ENCODE measurements around the gene ZNF423. TPM values are rescaled to one million over a fixed set of nuclear protein-coding genes. Genes with fewer than 3 reads are reported as not detected.

ZNF423 gene
- total RNA-seq, 4 donors from 2014 or later: 4.1 to 20.2 (median 10.3) TPM

DNA sequence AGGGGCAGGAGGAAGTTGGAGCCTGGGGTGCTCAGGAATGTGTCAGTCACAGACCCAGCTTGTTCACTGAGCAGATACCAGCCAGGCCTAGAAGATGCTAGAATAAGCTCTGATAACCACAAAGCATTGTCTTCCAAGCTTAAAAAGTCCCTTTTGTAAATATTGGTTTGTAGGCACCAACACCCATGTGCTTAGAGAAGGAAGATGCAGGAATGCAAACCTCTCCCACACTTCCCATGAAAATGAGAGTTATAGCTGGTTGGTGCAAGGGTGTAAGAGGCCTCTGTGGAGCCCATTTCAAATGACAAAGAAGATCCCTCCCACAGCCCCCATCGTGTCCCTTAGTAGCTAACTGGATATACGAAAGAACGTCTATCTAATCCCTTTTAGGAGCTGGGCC, 272.0 kb downstream of the ZNF423 start:
- no peak for TF ChIP-seq CTCF (IDR thresholded peaks at IDR 0.05; ENCODE audit: low read depth)

DNA sequence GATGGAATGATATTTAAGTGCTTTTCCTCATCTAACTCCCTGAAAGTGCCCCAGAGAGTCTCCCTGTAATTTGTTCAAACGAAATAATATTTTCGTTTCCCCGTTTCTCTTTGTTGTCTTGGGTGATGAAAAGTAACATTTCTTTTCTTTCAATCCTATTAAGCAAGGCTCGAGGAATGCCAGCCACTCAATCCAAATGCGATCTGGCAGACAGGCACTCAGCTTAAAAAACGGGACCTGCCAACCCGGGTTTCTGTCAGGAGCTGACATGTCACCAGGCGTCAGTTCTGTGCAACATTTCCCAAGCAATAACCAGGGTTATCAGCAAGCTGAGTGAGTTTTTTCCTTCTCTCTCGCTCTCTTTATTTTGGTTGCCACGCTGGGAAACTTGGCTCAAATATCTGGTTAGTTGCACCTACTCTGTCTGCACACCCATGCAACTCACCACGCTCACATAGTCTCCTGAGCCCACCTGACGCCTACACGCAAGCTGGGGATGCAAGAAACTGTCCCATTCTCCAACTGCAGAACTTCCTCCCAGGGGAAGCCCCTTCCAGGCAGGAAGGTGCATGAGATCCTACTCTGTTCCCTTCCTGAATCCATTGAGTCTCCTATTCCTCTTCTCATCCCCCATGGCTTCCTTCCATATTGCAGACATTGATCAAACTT, 274.1 kb downstream of the ZNF423 start:
- no peak for TF ChIP-seq CTCF (IDR thresholded peaks at IDR 0.05; ENCODE audit: low read depth)

DNA sequence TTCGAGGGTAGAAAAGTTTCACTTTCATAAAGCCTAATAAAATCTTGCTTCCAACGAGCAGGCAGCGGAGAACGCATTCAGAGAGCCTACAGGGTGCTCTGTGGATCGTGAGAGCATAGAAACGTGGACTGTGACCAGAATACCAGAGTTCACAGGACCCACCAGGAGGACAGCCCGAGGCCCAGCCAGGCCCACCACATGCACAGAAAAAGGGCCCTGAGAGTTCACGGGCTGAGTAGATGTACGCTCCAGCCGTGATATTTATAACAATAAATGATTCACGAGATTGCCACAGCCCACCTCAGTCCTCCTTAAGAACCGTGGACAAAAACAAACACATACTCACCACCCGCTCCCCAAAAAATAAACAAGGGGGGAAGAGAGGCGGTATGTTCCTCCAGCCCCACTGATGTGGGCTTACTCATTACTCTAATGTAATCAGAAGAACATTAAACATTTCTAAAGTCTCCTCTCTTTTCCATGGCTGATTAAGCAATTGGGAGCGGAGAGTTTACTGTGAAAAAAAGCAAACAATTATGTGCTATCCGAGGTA, 275.1 kb downstream of the ZNF423 start:
- no peak for TF ChIP-seq CTCF (IDR thresholded peaks at IDR 0.05; ENCODE audit: low read depth)

DNA sequence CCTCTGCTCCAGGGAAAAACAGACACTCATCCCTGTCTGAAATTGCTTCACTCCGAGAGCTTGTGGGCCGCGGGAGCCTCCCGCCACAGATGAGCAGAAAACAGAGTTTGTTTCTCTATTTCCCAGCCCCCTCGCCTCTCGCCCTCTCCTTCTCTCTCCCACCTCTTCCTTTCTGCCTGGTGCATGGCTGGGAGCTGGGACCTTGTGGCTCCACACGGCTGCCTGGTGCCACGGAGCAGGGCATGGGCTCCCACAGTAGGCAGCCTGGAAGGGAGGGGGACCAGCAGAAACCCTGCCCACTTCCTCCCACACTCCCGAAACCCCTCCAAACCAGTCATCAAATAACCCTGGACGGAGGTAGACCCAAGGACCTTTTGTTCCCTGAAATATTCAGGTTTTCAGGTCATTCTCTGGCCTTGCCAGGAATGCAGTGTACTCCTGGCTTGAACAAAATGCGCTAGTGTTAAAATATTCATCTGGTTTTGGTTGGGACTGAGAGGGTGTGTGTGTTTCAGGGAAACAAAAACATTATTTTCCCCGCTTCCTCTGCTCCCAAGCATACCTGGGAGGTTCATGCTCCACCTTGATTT, 277.4 kb downstream of the ZNF423 start:
- no peak for TF ChIP-seq CTCF (IDR thresholded peaks at IDR 0.05; ENCODE audit: low read depth)

DNA sequence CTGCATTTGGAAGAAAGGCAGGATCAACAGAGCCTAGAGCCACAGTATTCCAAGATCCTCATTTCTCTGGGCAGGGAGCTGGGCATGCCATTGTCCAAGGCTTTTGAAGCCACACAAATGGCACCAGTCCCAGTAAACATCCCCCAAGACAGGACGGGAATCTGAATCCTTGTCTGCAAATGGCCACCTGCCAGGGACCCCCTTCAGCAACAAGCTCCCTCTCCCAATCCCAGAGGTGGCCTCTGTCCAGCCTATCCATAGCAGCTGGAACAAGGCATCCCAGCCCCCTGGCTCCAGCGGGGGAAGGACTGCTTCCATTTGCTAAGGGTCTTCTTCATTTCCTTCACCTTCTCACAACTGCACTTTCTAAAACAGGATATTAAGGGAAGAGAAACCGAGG, 277.9 kb downstream of the ZNF423 start:
- TF ChIP-seq CTCF (IDR thresholded peaks at IDR 0.05; ENCODE audit: low read depth): no peak

DNA sequence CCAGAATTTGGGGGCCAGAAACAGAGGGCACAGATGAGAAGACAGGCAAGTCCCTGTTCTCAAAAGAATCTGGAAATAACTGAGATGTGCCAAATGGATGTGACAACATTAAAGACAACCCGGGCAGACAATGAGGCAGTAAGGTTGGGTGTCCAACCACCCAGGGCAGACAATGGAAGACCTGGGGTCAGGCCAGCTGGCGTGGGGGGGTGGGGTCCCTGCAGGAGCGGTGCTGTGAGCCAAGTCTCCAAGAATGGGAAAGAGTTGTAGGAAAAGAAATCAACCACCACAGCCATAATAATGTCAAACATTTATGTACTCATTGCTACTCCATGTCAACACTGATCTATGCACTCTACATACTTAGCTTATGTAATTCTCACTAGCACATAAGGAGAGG, 279.0 kb downstream of the ZNF423 start:
- TF ChIP-seq CTCF (IDR thresholded peaks at IDR 0.05; ENCODE audit: low read depth): no peak

DNA sequence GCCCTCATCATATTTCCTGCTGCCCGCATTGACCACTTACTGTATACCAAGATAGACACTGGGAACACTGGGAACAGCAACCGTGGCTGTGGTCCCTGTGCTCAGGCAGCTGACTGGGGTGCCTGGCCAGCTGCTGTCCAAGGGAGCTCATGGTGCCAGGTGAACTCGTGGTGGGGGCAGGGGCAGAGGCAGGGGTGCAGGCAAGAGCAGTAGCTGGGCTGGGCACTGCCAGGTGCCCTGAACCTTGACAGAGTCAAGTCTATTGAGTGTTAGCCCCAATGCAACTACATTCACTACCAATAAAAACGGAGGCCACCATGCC, 279.8 kb downstream of the ZNF423 start:
- no peak for TF ChIP-seq CTCF (IDR thresholded peaks at IDR 0.05; ENCODE audit: low read depth)

Data from subcutaneous adipose tissue (tissue), 4 donors.